Measurements from ENCODE around the gene XPO6. TPM values are rescaled to one million over a fixed set of nuclear protein-coding genes. Genes with fewer than 3 reads are reported as not detected.

XPO6 gene
- total RNA-seq, 3 donors from 2014 or later = 97.6 to 138 (median 114) TPM

GRCh38 chr16:28161626-28162025 lies 50.1 kb downstream of the XPO6 start:
- intact Hi-C loops (cut with DNase I, micrococcal nuclease) = no loop called here
- no peak for DNase-seq
- ATAC-seq = no peak
- Histone ChIP-seq H3K9me3 (no peaks in the 10 kb centered on the region), H3K4me3 (no peak overlapping the region), H3K4me1 (ENCODE audit: low read depth) (no peaks in the 10 kb centered on the region), H3K36me3 (ENCODE audit: low read depth) (no peaks in the 10 kb centered on the region)
- TF ChIP-seq CTCF (IDR thresholded peaks at IDR 0.05) = no peak

GRCh38 chr16:28158136-28158535 lies 53.6 kb downstream of the XPO6 start:
- Histone ChIP-seq H3K36me3 (ENCODE audit: low read depth) (no peaks in the 10 kb centered on the region), H3K9me3 (no peaks in the 10 kb centered on the region), H3K4me1 (ENCODE audit: low read depth) (no peaks in the 10 kb centered on the region), H3K4me3 (no peak overlapping the region)
- DNase-seq (no peak), ATAC-seq (no peak)
- intact Hi-C loops (cut with DNase I, micrococcal nuclease) = no loop called here
- TF ChIP-seq CTCF (IDR thresholded peaks at IDR 0.05) = no peak

- ATAC-seq (no peak), DNase-seq (no peak)
- H3K9me3 ChIP-seq = no peaks in the 10 kb centered on the region
- H3K4me1 ChIP-seq (ENCODE audit: low read depth) = no peaks in the 10 kb centered on the region
- no peak overlapping the region for H3K4me3 ChIP-seq
- intact Hi-C loops (cut with DNase I, micrococcal nuclease) = no loop called here
- H3K36me3 ChIP-seq (ENCODE audit: low read depth) = no peaks in the 10 kb centered on the region
- no peak for TF ChIP-seq CTCF (IDR thresholded peaks at IDR 0.05)
Measured at GRCh38 chr16:28156056-28156680, 55.6 kb downstream of the XPO6 start.

- intact Hi-C loops (cut with DNase I, micrococcal nuclease) = no loop called here
- TF ChIP-seq CTCF (IDR thresholded peaks at IDR 0.05) = no peak
- no peak for DNase-seq
- Histone ChIP-seq H3K4me1 (ENCODE audit: low read depth) (no peaks in the 10 kb centered on the region), H3K9me3 (no peaks in the 10 kb centered on the region), H3K36me3 (ENCODE audit: low read depth) (no peaks in the 10 kb centered on the region), H3K4me3 (no peak overlapping the region)
- no peak for ATAC-seq
Measured at GRCh38 chr16:28155293-28155692, 56.5 kb downstream of the XPO6 start.

- ATAC-seq (no peak), DNase-seq (no peak)
- no peaks in the 10 kb centered on the region for H3K4me1 ChIP-seq (ENCODE audit: low read depth)
- TF ChIP-seq CTCF (IDR thresholded peaks at IDR 0.05) = no peak
- H3K4me3 ChIP-seq = no peak overlapping the region
- H3K9me3 ChIP-seq = no peaks in the 10 kb centered on the region
- no peaks in the 10 kb centered on the region for H3K36me3 ChIP-seq (ENCODE audit: low read depth)
- intact Hi-C loops (cut with DNase I, micrococcal nuclease) = no loop called here
Measured at GRCh38 chr16:28151180-28151579, 60.6 kb downstream of the XPO6 start.

Measured in mucosa of descending colon (tissue), 3 donors.